ENCODE data around the gene SPRYD3. TPM values are rescaled to one million over a fixed set of nuclear protein-coding genes. Genes with fewer than 3 reads are reported as not detected.
"Not testable (repeated sequence)": the region's sequence is repeated elsewhere in the genome, so short reads cannot be mapped to it uniquely, and the experiment has no call there.

SPRYD3 gene
- total RNA-seq, 1 experiment from 2014 or later = 15.4 TPM

DNA sequence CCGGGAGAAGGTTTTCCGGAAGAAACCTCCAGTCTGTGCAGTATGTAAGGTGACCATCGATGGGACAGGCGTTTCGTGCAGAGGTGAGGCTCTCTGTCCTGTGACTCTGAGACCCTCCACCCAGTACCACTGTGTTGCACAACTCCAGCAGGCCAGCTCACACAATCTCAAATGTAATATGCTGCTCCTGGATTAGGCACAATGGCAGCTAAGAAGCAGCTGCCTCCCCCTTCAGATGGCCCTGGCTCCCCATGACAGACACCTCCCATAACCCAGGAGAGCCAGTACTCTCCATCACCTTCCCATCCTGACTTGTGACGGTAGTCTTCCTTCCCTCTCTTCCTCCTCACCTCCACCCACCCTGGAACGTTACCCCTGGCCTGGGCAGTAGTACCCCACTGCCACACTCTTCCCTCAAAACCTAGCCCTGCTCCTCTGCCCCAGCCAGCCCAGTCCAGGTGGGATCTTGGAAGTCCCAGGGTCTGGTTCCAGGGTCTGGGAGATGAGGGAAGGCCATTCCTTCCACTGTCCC, 27.2 kb downstream of the SPRYD3 start:
- no peak for DNase-seq (ENCODE audit: low read depth)

DNA sequence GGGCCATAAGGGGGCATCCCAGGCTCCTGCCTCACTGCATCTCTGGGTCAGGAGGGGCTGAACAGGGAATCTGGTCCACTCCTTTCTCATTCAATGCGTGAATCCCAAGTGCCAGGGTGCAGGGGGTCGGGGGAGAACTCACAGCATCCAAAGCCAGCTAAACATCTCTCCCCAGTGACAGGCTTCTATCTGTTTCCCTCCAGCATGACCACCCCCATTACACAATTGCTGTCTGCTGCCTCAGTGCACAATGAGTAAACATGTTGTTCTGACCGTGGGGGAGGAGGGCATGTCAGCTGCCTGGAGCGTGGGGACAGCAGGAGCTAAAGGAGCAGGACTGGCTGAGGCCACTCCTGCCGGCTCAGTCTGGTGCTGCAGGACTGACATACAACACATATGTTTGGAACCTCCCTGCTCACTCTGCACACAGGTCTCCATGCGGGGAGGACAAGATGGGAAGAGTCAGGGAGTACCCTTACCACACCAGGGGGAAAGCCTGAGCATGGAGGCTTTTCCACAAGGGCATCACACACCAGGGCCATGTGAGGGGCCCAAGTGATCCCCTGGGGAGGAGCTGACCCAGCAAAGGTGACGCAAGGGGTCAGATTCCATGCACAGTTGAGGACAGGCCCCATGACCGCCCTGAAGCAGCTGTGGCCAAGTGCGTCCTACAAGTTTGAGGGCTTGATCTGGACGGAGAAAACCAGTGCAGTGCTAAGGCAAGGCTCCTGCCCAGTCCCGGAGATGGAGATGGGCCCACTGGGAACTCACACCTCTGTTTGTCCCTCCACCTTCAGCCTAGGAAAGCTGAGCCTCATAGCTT, 27.9 kb downstream of the SPRYD3 start:
- DNase-seq (ENCODE audit: low read depth) = peak; percentile 78

DNA sequence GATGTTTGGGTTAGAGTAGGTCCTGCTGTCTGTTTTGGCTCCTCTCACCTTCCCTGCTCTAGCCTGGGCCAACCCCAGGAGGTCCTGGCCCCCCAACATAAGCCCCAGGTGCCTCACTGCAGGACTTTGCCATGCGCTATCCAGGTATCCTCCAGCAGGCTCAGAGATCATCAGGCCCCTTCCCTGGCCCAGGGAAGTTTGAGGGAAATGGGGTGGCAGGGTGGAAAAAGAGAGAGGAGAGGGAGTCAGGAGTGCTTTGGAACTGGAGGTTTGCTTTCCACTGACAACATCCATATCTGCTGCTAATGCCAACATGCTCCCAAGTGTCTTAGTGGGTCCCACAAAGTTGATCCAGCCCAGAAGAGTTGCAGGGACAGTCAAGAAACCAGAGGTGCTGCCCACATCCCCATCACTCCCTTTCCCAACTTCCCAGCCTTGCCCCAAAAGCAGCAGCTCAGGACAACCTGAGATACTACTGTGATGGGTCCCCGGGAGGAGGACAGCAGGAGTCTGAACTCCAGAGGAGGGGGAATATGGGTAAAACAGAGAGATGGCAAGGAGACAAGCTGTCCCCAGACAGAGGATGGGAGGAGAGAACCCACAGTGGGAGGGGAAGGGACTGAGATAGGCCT, 28.6 kb downstream of the SPRYD3 start:
- DNase-seq (ENCODE audit: low read depth) = no peak

DNA sequence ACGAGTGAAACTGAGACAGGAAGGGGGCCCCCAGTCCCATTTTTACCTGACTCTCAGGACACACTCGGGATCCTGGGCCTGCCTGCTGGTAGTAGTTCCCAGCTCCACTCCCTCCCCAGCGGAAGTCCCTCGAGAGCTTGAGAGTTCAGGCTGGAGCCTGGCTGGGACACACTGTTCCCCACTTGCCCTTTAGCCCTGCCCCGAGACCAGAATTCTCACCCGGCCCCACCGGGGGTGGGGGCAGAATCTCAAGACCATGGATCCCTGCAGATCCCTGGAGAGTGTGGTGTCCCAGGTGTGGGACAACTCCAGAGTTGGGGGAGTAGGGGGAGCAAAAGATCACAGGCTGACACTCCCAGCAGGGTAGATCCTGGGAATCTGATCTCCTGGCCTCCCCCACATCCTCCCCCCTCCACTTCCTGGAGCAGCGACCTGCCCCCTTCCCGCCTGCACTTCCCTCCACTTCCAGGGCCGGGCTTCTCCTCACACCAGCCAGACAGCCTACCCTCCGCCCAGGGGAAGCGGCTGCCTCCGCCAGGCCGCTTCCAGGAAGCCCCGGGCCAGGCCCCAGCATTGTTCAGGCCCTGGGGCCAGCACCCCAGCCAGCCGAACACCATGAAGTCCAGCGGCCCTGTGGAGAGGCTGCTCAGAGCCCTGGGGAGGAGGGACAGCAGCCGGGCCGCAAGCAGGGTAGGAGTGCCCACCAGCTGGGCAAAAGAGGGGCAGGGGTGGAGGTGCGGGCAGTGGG, 29.4 kb downstream of the SPRYD3 start, which contains the start of gene TNS2:
Gene TNS2 (plus strand): TSS at position 495 of the 748 bp plus-strand sequence. CDS start 121 bp downstream, at position 616.
- peak; percentile 73 for DNase-seq (ENCODE audit: low read depth)

DNA sequence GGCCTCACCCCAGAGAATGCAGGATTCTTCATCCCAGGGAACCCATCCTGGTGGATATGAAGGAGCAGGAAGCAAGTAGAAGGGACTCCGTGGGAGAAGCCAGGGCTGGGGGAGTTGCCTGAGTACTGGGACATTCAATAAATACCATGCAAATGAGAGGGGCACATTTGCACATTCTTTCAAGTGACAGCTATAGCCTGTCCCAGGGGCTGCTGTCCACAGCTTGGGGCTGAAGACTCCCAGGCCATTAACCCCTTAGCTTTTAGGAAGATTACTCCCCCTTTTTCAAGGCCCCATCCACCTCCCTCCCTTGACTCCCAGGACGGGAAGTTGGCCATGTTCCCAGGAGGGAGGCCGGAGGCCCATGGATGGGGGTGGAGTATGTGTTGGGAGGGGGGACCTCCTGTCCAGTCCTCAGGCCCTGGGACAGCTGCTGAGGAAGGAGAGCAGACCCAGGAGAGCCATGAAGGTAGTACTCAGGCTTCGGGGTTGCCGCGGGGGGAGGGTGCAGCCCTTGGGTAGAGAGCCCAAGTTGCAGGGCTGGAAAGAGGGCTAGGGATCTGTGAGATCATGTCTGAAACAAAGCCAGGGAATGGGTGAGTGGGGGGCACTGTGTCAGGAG, 30.3 kb downstream of the SPRYD3 start:
- peak; percentile 68 for DNase-seq (ENCODE audit: low read depth)

DNA sequence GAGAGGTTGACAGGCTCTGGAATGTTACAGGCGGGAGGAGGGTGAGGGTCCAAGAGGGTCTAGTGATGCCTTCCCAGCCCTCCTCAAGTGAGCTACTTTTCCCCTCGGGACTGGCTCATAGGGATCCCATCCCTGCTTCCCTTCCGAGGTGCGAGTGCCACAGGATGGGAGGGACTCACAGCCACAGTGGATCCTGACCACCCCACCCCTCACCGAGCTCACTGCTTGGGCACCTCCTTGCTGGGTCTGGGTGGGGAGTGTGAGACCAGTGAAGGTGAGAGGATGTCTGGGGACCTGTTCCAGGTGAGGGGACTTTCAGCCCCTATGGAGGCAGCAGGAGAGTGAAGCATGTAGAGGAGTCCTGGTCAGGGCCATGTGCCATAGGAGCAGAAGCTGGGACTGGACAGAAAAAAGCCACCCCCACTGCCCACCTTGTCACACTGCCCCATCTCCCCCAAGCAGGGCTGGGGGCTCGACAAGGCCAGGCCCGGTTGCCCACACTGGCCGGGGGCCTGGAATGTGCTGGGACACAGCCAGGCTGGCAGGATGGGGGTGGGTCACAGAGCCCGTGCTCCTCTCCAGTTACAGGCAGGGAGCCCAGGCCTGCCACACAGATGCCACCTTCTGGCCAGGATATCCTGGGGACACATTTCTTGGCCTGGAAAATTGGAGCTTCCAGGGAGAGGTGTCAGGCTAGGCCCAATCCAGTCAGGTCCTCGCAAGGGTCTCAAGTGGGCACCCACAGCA, 31.0 kb downstream of the SPRYD3 start:
- DNase-seq (ENCODE audit: low read depth) = peak; percentile 79

DNA sequence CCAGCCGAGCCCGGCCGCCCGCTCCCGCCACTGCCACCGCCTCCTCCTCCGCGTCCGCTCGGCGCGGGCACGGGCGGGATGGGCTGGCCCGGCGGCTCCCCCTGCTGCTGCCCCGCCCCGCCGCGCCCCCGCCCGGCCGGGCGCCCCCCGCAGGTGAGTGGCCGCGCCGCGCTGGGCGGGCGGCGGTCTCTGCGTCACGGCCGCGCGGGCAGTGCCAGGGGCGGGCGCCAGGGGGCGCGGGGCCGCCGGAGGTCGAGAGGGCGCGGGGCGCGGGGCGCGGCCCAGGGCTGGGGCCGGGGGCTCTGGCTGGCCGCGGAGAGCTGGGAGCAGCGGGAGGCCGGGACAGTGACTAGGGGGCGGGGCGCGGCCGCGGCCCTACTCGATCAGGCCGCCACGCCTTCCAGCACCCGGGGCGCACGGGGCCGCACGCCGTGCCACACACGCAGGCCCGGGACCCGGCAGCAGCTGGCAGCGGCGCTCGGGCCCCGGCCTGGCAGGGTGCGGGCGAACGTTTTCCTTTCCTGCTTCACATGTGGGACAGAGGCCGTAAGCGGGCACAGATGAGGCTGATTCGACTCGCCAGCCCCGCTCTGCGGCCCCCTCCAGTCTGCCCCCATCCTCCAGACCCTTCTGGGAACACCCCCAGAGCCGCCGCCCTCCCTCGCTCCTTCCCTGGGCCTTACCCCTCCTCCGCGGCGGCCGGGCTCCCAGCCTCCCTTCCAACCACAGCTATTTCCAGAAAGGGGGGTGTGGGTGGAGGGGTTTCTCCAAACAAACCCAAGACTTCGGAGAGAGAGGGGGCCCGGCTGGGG, 31.8 kb downstream of the SPRYD3 start:
- peak; percentile 80 for DNase-seq (ENCODE audit: low read depth)

DNA sequence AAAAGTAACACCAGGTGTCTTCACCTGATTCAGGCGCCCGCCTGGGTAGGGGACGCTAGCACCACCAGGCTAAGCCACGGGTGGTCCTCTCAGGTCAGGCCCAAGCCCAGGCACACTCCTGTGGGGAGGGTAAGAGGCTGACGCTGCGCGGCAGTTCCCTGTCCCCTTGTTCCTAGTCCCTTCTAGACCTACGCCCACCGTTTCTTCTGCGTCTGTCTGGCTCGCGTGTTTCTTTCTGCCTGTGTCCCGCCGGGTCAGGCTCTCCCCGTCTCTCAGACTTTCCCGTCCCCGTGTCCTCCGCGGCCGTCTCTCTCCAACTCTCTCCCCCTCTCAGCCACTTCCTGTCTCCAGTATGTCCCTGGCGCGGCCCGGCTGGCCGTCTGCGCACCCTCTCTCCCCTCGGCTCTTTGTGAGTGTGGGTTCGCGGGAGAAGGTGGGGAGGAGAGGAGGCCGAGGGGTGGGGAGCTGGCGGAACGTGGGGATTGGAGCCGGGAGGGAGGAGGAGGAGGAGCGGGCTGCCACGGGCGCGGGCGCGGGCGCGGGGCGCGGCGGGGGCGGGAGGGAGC, 32.5 kb downstream of the SPRYD3 start:
- peak; percentile 92 for DNase-seq (ENCODE audit: low read depth)

DNA sequence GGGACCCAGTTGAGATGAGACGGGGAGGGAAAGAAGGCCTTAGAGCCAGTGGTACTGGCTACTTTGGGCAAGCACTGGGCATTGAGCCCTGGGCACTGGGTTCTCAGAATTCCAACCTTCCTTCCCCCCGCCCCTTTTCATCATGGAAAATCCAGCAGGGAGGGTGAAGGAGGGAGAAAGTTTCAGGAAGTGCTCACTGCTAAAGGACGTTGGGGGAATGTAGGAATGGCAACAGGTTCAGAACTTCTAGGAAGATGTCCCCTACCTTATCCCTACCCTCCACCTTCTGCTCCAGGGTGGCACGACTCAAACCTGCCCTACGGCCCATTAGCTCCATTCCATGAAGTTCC, 33.5 kb downstream of the SPRYD3 start:
- no peak for DNase-seq (ENCODE audit: low read depth)

DNA sequence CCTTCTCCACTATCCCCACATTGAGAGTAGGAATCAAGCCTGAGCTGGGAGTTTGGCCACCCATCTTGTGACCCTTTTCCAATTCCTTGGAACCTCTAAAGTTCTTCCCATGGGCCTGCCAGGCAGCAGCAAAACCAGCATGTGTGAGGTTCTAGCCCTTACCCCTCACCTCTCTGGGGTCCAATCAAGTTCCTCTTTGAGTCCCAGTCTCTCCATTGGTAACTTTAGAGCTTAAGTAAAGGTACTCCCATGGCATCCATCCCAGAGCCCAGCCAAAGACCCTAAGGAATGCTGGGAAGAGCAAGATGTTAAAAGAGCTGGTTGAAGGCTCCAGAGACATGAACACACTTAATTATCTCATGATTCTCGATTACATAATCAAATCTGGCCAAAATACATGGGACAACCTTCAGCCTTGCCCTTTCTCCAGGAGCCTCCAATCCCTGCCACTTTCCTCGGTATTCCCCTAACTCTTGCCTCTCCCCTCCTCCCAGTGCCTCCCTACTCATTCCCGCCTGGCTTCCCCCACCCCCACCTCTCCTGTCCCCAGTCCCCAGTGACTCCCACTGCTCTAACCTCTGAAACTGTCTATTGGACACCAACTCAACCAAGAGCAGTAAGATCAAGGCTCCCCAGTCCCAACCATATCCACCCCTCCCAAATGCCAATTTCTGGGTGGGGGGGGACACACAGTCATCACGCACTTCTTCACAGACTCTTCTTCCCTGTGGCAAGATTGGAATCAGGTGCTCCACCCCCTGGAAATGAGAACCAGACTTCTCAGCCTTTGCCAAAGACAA, 34.1 kb downstream of the SPRYD3 start:
- DNase-seq (ENCODE audit: low read depth) = no peak

DNA sequence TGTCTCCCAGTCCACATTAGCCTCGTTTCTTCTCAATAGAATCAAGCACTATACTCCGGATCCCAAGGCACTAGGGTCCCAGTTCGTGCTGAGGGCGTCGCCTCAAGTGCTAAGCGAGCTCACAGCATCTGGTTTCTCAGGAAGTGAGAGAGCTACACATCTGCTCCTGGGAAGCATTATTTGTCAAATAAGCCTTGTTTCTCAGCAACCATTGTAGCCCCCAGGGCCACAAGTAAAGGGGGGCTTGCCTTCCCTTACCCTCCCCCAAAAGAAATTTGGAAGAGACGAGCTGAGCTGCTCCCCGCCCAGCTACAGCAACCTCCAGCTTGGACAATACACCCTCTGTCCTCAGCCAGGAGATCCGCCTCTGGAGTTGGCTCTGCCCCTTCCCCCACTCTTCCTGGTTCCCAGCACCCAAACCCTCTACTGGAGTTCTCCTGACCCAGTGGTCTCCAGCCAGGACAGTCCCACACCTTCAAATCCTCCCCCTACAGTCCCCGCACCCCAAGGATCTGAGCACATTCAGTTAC, 35.1 kb downstream of the SPRYD3 start:
- no peak for DNase-seq (ENCODE audit: low read depth)

DNA sequence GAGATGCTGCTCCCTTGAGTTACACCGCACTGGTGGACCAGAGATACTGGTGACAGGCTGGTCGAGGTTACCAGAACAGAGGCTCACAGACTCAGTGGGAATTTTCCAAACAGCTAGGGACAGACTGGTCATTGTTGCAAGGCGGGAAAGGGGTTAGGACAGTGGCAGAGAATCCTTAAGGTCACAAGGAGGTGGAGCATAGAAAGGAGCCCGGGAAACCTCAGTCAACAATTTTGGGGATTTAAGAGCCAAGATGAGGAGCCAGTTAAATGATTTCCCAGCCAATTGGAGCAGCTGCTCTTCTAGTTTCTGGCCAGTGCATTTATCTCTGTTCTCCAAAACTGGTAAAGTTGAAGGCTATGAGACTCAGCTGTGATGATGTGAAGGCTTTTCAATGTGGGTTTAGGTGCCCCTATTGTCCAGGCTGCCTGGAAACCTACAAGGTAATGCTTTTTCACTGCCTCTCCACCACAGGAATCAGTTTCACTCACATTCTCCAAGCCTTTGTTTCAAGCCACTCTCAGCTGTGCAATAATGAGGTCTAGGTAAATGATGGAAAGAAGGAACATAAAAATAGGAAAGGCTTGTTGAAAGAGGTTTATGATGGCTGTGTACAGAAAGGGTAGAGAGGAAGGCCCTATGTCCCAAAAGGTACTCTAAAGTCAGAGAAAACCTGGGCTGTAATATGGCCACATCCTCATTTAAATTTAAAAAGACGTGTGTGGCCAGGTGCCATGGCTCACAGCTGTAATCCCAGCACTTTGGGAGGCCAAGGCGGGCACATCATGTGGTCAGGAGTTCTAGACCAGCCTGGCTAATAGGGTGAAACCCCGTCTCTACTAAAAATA, 36.4 kb downstream of the SPRYD3 start:
- DNase-seq (ENCODE audit: low read depth) = no peak

DNA sequence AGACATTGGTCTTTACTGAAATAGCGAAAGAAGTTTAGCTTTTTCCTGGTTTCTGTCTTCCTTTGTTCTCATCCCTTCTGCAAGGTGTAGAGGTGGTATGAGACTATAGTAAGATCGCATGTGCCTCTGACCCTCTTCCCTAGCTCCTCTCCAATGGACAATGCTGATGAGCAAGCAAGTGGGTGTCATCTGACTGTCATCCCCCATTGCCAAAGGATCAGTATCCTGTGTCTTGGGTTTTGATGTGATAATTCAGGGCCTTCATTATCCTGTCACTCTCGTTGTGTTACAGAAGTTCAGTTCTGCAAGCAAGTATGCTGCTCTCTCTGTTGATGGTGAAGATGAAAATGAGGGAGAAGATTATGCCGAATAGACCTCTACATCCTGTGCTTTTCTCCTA, 39.3 kb downstream of the SPRYD3 start:
- DNase-seq (ENCODE audit: low read depth) = no peak

DNA sequence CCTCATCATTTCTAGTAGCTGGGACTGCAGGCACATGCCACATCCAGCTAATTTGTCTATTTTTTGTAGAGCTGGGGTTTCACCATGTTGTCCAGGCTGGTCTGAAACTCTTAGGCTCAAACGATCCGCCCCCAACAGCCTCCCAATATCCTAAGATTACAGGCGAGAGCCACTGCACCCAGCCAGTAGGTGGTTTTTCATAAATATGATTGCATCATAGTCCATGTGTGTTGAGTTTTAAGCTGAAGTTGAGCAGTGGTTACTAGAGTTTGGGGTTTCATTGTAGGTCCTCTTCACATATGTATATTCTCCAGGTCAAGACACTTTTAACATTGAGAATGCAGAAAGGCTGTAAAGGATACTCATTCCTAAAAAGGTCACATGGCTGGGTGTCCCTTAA, 42.4 kb downstream of the SPRYD3 start:
- DNase-seq (ENCODE audit: low read depth) = no peak

DNA sequence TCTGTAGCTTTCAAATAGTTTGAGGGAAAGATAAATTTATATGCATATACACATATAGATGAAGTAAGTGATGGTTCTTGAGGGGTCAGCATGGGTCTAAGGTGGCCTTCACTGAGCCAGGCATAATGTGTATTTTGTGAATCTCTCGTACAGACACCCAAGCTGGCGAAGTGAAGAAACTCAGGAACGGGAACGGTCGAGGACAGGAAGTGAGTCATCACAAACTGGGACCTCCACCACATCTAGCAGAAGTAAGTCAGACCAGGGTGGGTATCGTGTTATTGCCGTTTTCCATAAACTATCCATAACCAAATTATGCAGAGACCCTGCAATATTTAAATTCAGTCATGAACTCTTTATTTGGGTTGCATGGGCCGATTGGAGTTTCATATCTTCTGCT, 44.7 kb downstream of the SPRYD3 start:
- DNase-seq (ENCODE audit: low read depth) = no peak

DNA sequence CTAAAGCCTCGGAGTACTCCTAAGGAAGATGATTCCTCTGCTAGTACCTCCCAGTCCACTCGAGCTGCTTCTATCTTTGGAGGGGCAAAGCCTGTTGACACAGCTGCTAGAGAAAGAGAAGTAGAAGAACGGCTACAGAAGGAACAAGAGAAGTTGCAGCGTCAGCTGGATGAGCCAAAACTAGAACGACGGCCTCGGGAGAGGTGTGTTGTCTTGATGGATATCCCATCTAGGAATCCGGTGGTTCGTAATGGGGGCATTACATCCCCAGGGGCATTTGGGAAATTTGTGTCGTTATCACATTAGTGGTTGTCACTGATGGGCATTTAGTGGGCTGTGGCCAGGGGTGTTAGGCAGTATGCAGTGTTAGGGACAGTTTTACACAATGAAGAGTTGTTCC, 45.4 kb downstream of the SPRYD3 start:
- DNase-seq (ENCODE audit: low read depth) = not testable (repeated sequence)

DNA sequence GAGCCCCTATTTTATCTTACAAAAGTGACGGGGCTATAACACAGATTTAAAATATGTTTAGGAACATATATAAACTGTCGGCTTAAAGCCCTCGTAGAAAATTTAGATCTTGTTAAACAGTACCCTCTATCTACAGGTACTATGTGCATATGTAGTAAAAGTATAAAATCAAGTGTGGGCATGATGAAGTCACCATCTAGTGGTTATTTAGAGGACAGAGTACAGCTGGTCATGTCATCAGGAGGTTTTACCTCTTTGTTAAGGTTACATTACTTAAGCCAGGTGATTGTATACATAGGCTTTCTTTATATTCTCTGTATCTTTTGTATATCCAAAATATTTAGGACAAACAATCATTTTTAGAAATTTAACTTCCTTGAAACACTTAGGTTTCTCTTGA, 47.6 kb downstream of the SPRYD3 start:
- no peak for DNase-seq (ENCODE audit: low read depth)

DNA sequence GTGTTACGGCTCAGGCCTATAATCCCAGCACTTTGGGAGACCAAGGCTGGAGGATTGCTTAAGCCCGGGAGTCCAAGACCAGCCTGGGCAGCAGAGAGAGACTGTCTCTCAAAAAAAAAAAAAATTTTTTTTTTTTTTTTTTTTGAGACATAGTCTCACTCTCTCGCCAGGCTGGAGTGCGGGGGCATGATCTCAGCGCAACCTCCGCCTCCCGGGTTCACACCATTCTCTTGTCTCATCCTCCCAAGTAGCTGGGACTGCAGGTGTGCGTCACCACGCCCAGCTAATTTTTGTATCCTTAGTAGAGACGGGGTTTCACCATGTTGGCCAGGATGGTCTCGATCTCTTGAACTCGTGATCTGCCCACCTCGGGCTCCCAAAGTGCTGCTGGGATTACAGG, 52.2 kb downstream of the SPRYD3 start:
- DNase-seq (ENCODE audit: low read depth) = not testable (repeated sequence)
